ENCODE measurements around the gene CLCNKA.

Gene CLCNKA

DNA sequence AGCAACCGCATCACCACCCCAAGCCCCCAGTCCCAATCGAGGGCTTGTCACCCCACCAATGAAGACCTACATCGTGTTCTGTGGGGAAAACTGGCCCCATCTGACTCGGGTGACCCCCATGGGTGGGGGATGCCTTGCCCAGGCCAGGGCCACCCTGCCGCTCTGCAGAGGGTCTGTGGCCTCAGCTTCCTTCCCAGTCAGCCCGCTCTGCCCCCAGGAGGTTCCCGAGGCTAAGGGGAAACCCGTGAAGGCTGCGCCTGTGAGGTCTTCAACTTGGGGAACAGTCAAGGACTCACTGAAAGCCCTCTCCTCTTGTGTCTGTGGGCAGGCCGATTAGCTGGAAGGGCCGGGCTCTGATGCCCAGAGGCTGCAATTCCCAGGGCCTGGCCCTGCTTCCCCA is 15.8 kb upstream of the CLCNKA start:
- Histone ChIP-seq H2AFZ (ENCODE audit: low read depth, low read length) (no peak overlapping the region), H3K9ac (ENCODE audit: low read depth, low read length) (no peak overlapping the region), H3K27ac (ENCODE audit: low read length) (no peak overlapping the region), H3K4me3 (ENCODE audit: low read depth in 1 of 2, low read length in 2 of 2) (no peak overlapping the region), H3K4me1 (ENCODE audit: insufficient read depth, low read length) (no peaks in the 10 kb centered on the region), H3K36me3 (ENCODE audit: insufficient read depth, low read length) (no peaks in the 10 kb centered on the region), H3K27me3 (ENCODE audit: insufficient read depth, low read length, poor library complexity) (no peaks in the 10 kb centered on the region), H3K4me2 (ENCODE audit: insufficient read depth, low read length) (no peak overlapping the region), H4K20me1 (ENCODE audit: insufficient read depth, low read length) (0 out of 2 replicates have a peak, but pooled peaks cover 3% of the 10 kb centered on the region), H3K79me2 (ENCODE audit: insufficient read depth, low read length) (no peaks in the 10 kb centered on the region), H3K9me3 (ENCODE audit: insufficient read depth, low read length, severe bottlenecking) (no peaks in the 10 kb centered on the region)
- ATAC-seq (ENCODE audit: insufficient read depth, low read depth) (no peak), DNase-seq (no peak)
- no peak for TF ChIP-seq EZH2 (IDR thresholded peaks at IDR 0.05; ENCODE audit: borderline replicate concordance, low read depth, low read length, severe bottlenecking)
- TF ChIP-seq, protein P1, sequence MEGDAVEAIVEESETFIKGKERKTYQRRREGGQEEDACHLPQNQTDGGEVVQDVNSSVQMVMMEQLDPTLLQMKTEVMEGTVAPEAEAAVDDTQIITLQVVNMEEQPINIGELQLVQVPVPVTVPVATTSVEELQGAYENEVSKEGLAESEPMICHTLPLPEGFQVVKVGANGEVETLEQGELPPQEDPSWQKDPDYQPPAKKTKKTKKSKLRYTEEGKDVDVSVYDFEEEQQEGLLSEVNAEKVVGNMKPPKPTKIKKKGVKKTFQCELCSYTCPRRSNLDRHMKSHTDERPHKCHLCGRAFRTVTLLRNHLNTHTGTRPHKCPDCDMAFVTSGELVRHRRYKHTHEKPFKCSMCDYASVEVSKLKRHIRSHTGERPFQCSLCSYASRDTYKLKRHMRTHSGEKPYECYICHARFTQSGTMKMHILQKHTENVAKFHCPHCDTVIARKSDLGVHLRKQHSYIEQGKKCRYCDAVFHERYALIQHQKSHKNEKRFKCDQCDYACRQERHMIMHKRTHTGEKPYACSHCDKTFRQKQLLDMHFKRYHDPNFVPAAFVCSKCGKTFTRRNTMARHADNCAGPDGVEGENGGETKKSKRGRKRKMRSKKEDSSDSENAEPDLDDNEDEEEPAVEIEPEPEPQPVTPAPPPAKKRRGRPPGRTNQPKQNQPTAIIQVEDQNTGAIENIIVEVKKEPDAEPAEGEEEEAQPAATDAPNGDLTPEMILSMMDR (IDR thresholded peaks at IDR 0.05; ENCODE audit: borderline replicate concordance, extremely low read depth, low read length, poor library complexity, severe bottlenecking): no peak

DNA sequence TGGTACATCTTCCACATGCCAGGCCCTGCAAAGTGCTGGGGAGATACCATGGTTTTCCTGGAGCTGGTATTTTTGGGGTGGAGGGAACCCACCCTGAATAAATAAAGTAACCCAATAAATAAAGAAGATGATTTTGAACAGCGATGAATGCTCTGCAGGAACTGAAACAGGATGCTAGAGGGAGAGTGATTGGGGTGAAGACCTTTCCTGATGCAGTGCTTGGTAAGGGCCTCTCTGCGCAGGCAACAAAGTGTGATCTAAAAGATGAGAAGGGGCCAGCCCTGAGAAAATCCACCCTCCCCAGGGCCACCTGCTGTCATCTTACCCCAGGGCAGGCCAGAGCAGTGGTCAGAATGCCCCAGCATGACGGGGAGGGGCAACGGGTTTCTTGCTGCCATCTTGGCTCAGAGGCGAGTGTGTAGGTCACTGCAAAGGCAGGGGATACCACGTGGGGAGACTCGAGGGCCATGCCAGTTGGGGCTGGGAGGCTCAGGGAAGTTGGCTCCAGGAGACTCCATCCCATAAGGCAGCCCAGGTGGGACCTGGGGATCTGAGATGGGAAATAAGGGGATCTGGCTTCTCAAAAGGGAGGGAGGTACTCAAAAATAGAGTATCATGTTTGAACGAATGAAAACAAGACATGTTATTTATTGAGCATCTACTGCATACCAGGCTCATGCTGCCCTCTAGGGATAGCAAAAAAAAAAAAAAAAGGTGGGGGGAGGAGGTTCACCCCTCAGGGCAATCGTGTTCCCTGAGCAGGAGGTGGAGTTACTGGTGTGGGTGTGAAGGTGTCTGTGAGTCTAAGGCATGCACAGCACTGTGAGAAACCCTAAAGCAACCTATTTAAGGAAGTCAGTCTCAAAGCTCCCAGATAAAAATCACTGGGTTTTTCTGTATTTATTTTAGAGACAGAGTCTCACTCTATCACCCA is 15.0 kb upstream of the CLCNKA start:
- no peak for TF ChIP-seq EZH2 (IDR thresholded peaks at IDR 0.05; ENCODE audit: borderline replicate concordance, low read depth, low read length, severe bottlenecking)
- TF ChIP-seq, protein P1 (IDR thresholded peaks at IDR 0.05; ENCODE audit: borderline replicate concordance, extremely low read depth, low read length, poor library complexity, severe bottlenecking): peak; percentile 22
- Histone ChIP-seq H3K4me3 (ENCODE audit: low read depth in 1 of 2, low read length in 2 of 2) (no peak overlapping the region), H3K9me3 (ENCODE audit: insufficient read depth, low read length, severe bottlenecking) (no peaks in the 10 kb centered on the region), H3K79me2 (ENCODE audit: insufficient read depth, low read length) (no peaks in the 10 kb centered on the region), H3K4me2 (ENCODE audit: insufficient read depth, low read length) (no peak overlapping the region), H3K27me3 (ENCODE audit: insufficient read depth, low read length, poor library complexity) (no peaks in the 10 kb centered on the region), H3K4me1 (ENCODE audit: insufficient read depth, low read length) (no peaks in the 10 kb centered on the region), H4K20me1 (ENCODE audit: insufficient read depth, low read length) (0 out of 2 replicates have a peak, but pooled peaks cover 3% of the 10 kb centered on the region), H3K36me3 (ENCODE audit: insufficient read depth, low read length) (no peaks in the 10 kb centered on the region), H2AFZ (ENCODE audit: low read depth, low read length) (no peak overlapping the region), H3K9ac (ENCODE audit: low read depth, low read length) (no peak overlapping the region), H3K27ac (ENCODE audit: low read length) (no peak overlapping the region)
- no peak for ATAC-seq (ENCODE audit: insufficient read depth, low read depth)
- no peak for DNase-seq

DNA sequence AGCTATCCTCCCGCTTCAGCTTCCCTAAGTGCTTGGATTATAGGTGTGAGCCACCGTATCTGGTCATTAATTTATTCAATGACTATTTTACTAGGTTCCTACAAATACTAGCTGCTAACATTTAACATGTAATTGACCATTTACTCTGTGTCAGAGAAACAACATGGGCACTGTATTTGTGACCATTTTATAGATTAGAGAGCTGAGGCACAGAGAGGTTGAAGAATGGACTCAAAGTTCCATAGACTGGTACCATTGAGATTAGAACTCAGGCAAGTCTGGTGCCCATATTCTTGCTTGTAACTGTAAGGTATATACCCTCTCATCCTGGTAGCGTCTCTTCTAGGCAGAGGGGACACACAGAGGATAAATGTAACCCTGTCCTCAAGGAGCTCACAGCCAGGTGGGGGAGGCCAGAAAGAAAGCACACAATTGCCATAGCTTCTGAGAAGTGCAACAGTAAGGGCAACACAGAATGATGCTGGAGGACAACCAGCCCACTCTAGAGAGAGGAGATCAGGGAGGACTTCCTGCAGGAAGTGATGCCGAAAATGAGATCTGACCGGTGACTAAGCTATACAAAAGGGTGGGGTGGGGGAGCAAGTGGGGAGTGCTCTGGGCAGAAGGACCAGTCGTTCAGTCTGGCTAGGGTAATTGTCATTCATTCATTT is 14.0 kb upstream of the CLCNKA start:
- no peak overlapping the region for H3K9ac ChIP-seq (ENCODE audit: low read depth, low read length)
- no peaks in the 10 kb centered on the region for H3K79me2 ChIP-seq (ENCODE audit: insufficient read depth, low read length)
- H3K27me3 ChIP-seq (ENCODE audit: insufficient read depth, low read length, poor library complexity): no peaks in the 10 kb centered on the region
- H3K27ac ChIP-seq (ENCODE audit: low read length): no peak overlapping the region
- no peak overlapping the region for H3K4me3 ChIP-seq (ENCODE audit: low read depth in 1 of 2, low read length in 2 of 2)
- no peak for TF ChIP-seq EZH2 (IDR thresholded peaks at IDR 0.05; ENCODE audit: borderline replicate concordance, low read depth, low read length, severe bottlenecking)
- TF ChIP-seq, protein P1 (IDR thresholded peaks at IDR 0.05; ENCODE audit: borderline replicate concordance, extremely low read depth, low read length, poor library complexity, severe bottlenecking): no peak
- no peak overlapping the region for H3K4me2 ChIP-seq (ENCODE audit: insufficient read depth, low read length)
- no peaks in the 10 kb centered on the region for H3K4me1 ChIP-seq (ENCODE audit: insufficient read depth, low read length)
- no peak overlapping the region for H2AFZ ChIP-seq (ENCODE audit: low read depth, low read length)
- no peaks in the 10 kb centered on the region for H3K36me3 ChIP-seq (ENCODE audit: insufficient read depth, low read length)
- ATAC-seq (ENCODE audit: insufficient read depth, low read depth) (no peak), DNase-seq (no peak)
- H3K9me3 ChIP-seq (ENCODE audit: insufficient read depth, low read length, severe bottlenecking): no peaks in the 10 kb centered on the region
- 0 out of 2 replicates have a peak, but pooled peaks cover 3% of the 10 kb centered on the region for H4K20me1 ChIP-seq (ENCODE audit: insufficient read depth, low read length)
